Measurements from ENCODE around the gene NCR2. TPM values are rescaled to one million over a fixed set of nuclear protein-coding genes. Genes with fewer than 3 reads are reported as not detected.
A peak's percentile ranks its signal among the peaks of the same experiment; 100 is the strongest.

Gene NCR2
- total and polyA plus RNA-seq, 2 donors (not counting 1 experiment from before 2014, with no cell fraction given): not detected

GRCh38 chr6:41332842-41333736, 2.3 kb upstream of the NCR2 start:
- Histone ChIP-seq H3K4me3 (ENCODE audit: control extremely low read depth in 1 of 5, extremely low read depth in 1 of 5, insufficient read depth in 1 of 5, low read depth in 2 of 5, low read length in 4 of 5) (peak overlapping the region in 2 of 5 experiments; percentile 33 to 37), H3K4me1 (ENCODE audit: control insufficient read depth in 2 of 2, insufficient read depth in 2 of 2, low read length in 2 of 2) (peaks cover 36 to 44% of the 10 kb centered on the region in 2 donors), H3K27me3 (replicated peaks in 1 of 4; ENCODE audit: control extremely low read depth in 1 of 4, control insufficient read depth in 3 of 4, insufficient read depth in 4 of 4, low read length in 3 of 4) (peaks cover 0 to 3% (median 0%) of the 10 kb centered on the region in 4 experiments), H3K36me3 (replicated peaks in 1 of 2; ENCODE audit: control extremely low read depth in 1 of 2, control insufficient read depth in 1 of 2, extremely low read depth in 1 of 2, insufficient read depth in 2 of 2, low read length in 1 of 2) (no peaks in the 10 kb centered on the region), H2AFZ (ENCODE audit: insufficient read depth, low read depth, low read length, poor library complexity, severe bottlenecking) (peak overlapping the region; percentile 50), H3K4me2 (replicated peaks; ENCODE audit: low read depth, low read length, poor library complexity, severe bottlenecking) (peak overlapping the region; percentile 72), H3K9ac (ENCODE audit: low read length) (peak overlapping the region; percentile 44), H3K79me2 (ENCODE audit: control insufficient read depth, insufficient read depth, low read length) (no peaks in the 10 kb centered on the region), H3K27ac (ENCODE audit: low read length in 2 of 2) (peak overlapping the region; percentile 70 to 87), H3K9me3 (ENCODE audit: control extremely low read depth in 1 of 3, control insufficient read depth in 2 of 3, insufficient read depth in 1 of 3, low read length in 2 of 3) (no peaks in the 10 kb centered on the region), H4K20me1 (ENCODE audit: control insufficient read depth, insufficient read depth, low read length, poor library complexity, severe bottlenecking) (no peaks in the 10 kb centered on the region)
- ChIA-PET POLR2A (interaction anchor here (0.6 to 1.1 kb wide), 4 partner anchors 159 to 230 kb away, joined by 3 read pairs; no protein-coding TSS in a partner anchor), CTCF (interaction anchor here (0.9 to 4.7 kb wide), 8 partner anchors 10 to 38 kb away, joined by 3 to 45 read pairs (median 6); no protein-coding TSS in a partner anchor)
- Mint-ChIP-seq H3K9me3 (ENCODE audit: insufficient read depth) (no peaks in the 10 kb centered on the region), H3K27ac (peak overlapping the region; percentile 93), H3K27me3 (peaks cover 4% of the 10 kb centered on the region), H3K4me1 (peaks cover 45% of the 10 kb centered on the region), H3K4me3 (peak overlapping the region; percentile 66)
- 55% methylated on average over 3 of the region's 4 CpGs for WGBS (ENCODE audit: insufficient coverage)
- no peak for TF ChIP-seq CTCF (IDR thresholded peaks at IDR 0.05)
- TF ChIP-seq EZH2 (IDR thresholded peaks at IDR 0.05; ENCODE audit: borderline replicate concordance, insufficient read depth, low read depth, low read length, poor library complexity, severe bottlenecking): no peak
- DNase-seq (peak; percentile 21), ATAC-seq (ENCODE audit: low read depth) (no peak)
- intact Hi-C loops (cut with micrococcal nuclease): no loop called here

Data from B cell (primary cell).